ENCODE data around the gene FRMPD4. TPM values are rescaled to one million over a fixed set of nuclear protein-coding genes. Genes with fewer than 3 reads are reported as not detected.

Gene FRMPD4
- total RNA-seq, 1 donor from 2014 or later: 0.22 TPM

GRCh38 chrX:12228862-12229261, 90.6 kb downstream of the FRMPD4 start:
- Mint-ChIP-seq H3K27ac (no peak overlapping the region), H3K9me3 (no peaks in the 10 kb centered on the region)
- TF ChIP-seq, protein P1, sequence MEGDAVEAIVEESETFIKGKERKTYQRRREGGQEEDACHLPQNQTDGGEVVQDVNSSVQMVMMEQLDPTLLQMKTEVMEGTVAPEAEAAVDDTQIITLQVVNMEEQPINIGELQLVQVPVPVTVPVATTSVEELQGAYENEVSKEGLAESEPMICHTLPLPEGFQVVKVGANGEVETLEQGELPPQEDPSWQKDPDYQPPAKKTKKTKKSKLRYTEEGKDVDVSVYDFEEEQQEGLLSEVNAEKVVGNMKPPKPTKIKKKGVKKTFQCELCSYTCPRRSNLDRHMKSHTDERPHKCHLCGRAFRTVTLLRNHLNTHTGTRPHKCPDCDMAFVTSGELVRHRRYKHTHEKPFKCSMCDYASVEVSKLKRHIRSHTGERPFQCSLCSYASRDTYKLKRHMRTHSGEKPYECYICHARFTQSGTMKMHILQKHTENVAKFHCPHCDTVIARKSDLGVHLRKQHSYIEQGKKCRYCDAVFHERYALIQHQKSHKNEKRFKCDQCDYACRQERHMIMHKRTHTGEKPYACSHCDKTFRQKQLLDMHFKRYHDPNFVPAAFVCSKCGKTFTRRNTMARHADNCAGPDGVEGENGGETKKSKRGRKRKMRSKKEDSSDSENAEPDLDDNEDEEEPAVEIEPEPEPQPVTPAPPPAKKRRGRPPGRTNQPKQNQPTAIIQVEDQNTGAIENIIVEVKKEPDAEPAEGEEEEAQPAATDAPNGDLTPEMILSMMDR (conservative IDR thresholded peaks at IDR 0.05): no peak

GRCh38 chrX:12229986-12230385, 91.7 kb downstream of the FRMPD4 start:
- no peaks in the 10 kb centered on the region for H3K27me3 Mint-ChIP-seq
- H3K4me1 Mint-ChIP-seq (ENCODE audit: unreplicated experiment): no peaks in the 10 kb centered on the region
- no peak overlapping the region for H3K4me3 Mint-ChIP-seq
- H3K9me3 Mint-ChIP-seq: no peaks in the 10 kb centered on the region
- H3K36me3 Mint-ChIP-seq: no peaks in the 10 kb centered on the region
- no peak for DNase-seq (ENCODE audit: extremely low spot score, unreplicated experiment)
- H3K27ac Mint-ChIP-seq: no peak overlapping the region
- TF ChIP-seq, protein P1 (conservative IDR thresholded peaks at IDR 0.05): no peak

More at GRCh38 chrX:12228862-12229261, 90.6 kb downstream of the FRMPD4 start:
- DNase-seq (ENCODE audit: extremely low spot score, unreplicated experiment): no peak
- H3K36me3 Mint-ChIP-seq: no peaks in the 10 kb centered on the region
- H3K4me3 Mint-ChIP-seq: no peak overlapping the region
- H3K4me1 Mint-ChIP-seq (ENCODE audit: unreplicated experiment): no peaks in the 10 kb centered on the region
- H3K27me3 Mint-ChIP-seq: no peaks in the 10 kb centered on the region

DNA sequence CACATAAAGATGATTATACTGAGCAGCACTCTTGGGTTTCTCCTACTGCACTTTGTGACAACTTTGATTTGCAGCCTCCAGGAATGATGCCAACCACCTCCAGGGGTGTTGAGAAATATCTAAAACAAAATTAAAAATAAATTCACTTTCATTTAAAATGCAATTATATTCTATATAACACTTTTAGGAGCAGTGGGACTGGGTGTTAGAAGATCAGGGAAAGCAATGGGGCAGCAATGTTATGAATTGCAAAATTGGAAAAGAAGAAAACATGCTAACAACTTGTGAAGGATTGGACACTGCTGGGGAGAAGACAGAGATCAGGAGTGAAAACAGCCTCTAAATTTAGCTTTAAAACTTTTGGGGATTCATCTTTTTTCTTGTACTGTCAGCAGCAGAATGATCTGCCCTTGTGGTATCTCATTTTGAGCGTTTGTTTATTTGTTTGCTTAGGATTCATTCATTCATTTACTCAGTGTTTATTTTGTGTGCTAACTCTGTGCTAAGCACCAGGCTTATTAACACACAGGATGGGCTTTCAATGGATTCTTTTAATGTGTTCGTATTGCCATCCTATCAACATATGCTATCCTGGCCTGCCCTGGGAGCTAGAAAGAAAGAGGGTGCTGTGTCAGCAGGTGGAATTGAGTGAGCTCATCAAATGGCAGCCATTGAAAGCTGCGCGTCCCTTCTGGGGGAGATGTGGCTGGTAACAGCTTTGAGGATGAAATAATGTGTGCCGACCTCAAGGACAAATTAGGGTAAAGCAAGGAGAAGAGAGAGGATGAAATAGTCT, 96.5 kb downstream of the FRMPD4 start:
- Mint-ChIP-seq H3K9me3 (no peaks in the 10 kb centered on the region), H3K4me3 (no peak overlapping the region), H3K27me3 (no peaks in the 10 kb centered on the region), H3K4me1 (ENCODE audit: unreplicated experiment) (no peaks in the 10 kb centered on the region), H3K36me3 (no peaks in the 10 kb centered on the region), H3K27ac (no peak overlapping the region)
- DNase-seq (ENCODE audit: extremely low spot score, unreplicated experiment): no peak
- TF ChIP-seq, protein P1 (conservative IDR thresholded peaks at IDR 0.05): no peak

DNA sequence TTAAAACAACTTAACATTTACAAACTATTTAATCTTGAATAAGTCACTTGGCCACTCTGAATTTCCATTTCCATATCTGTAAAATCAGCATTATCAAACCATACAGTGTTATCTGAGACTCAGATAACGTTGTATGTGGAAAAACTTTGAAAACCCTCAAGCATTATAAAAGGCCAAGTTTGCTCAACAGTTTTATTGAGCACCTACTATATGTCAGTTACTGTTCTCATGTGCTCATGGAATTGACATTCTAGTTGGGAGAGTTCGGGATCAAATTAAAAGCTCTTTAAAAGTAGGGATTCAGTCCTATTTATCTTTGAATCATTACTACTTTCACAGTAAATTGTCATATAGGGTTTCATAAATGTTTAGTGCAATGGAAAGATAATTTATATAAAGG, 97.9 kb downstream of the FRMPD4 start:
- no peak for DNase-seq (ENCODE audit: extremely low spot score, unreplicated experiment)
- no peak overlapping the region for H3K27ac Mint-ChIP-seq
- H3K4me1 Mint-ChIP-seq (ENCODE audit: unreplicated experiment): no peaks in the 10 kb centered on the region
- no peaks in the 10 kb centered on the region for H3K27me3 Mint-ChIP-seq
- no peak overlapping the region for H3K4me3 Mint-ChIP-seq
- no peaks in the 10 kb centered on the region for H3K36me3 Mint-ChIP-seq
- H3K9me3 Mint-ChIP-seq: no peaks in the 10 kb centered on the region
- TF ChIP-seq, protein P1 (conservative IDR thresholded peaks at IDR 0.05): no peak

DNA sequence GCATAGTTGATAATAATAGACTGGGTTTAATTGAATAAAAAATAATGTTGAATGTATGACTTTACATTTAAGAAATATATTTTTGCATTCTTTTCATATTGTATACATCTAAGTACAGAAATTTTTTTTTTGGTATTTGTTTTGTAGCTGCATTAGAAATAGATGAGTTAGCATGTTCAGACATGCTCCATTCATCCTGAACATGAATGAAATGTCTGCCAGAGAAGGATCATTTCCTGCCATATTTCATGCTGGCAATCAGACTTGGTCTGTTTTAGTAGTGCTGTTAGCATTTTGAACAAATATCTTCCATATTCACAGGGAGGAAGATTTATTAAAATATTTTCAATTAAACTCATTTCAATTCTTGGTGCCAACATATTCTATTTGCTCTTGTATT, 98.9 kb downstream of the FRMPD4 start:
- Mint-ChIP-seq H3K27me3 (no peaks in the 10 kb centered on the region), H3K36me3 (no peaks in the 10 kb centered on the region), H3K4me3 (no peak overlapping the region), H3K9me3 (no peaks in the 10 kb centered on the region), H3K4me1 (ENCODE audit: unreplicated experiment) (no peaks in the 10 kb centered on the region), H3K27ac (no peak overlapping the region)
- DNase-seq (ENCODE audit: extremely low spot score, unreplicated experiment): no peak
- TF ChIP-seq, protein P1 (conservative IDR thresholded peaks at IDR 0.05): no peak

Data from type B pancreatic cell (in vitro differentiated cells).